ENCODE measurements around the gene RAD9A. TPM values are rescaled to one million over a fixed set of nuclear protein-coding genes. Genes with fewer than 3 reads are reported as not detected.
A peak's percentile ranks its signal among the peaks of the same experiment; 100 is the strongest.

RAD9A gene
- total and polyA plus RNA-seq, 2 experiments from 2014 or later: 3.9 to 4.6 TPM

DNA sequence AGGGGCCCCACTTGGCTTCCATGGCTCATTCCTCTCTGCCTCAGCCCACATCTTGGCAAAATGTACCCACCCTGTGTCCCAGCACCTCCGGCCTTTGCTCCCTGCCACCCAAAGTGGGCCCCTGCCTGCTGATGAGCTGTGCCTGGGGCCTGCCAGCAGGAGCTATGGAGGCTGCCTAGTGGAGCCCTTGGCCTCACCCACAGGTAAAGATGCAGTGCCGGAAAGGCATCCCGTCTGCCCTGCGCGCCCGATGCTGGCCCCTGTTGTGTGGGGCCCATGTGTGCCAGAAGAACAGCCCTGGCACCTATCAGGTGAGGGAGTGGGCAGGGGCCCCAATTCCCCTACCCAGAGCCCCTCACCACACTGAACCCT lies 13.4 kb downstream of the RAD9A start:
- no peak overlapping the region for H3K4me3 ChIP-seq
- H3K27ac ChIP-seq: no peak overlapping the region
- no peak overlapping the region for H3K4me2 ChIP-seq (ENCODE audit: unreplicated experiment)
- H3K36me3 ChIP-seq (ENCODE audit: low read depth): no peaks in the 10 kb centered on the region
- no peak overlapping the region for H3K9ac ChIP-seq
- DNase-seq: no peak
- TF ChIP-seq EZH2 (IDR thresholded peaks at IDR 0.05; ENCODE audit: insufficient read depth, poor library complexity, severe bottlenecking) (no peak), EZH2phosphoT487 (IDR thresholded peaks at IDR 0.05; ENCODE audit: insufficient read depth, low read depth) (no peak)
- WGBS, 2 experiments (ENCODE audit: low coverage in 1 of 2, low lambda C conversion rate in 2 of 2, missing lambda C conversion rate in 2 of 2): 89 to 93% methylated on average over 6 of the region's 6 CpGs
- no peaks in the 10 kb centered on the region for H3F3A ChIP-seq (ENCODE audit: insufficient read depth)
- no peaks in the 10 kb centered on the region for H4K20me1 ChIP-seq (ENCODE audit: insufficient read depth)
- H3K27me3 ChIP-seq (replicated peaks; ENCODE audit: insufficient read depth): peaks cover 6% of the 10 kb centered on the region; the same call in 1 of the 2 replicates
- no peaks in the 10 kb centered on the region for H3K9me2 ChIP-seq (ENCODE audit: insufficient read depth)
- peaks cover 6% of the 10 kb centered on the region for H3K4me1 ChIP-seq (ENCODE audit: insufficient read depth)
- peaks cover 12% of the 10 kb centered on the region for H3K79me2 ChIP-seq (ENCODE audit: insufficient read depth)
- no peaks in the 10 kb centered on the region for H3K9me3 ChIP-seq (ENCODE audit: low read depth)
- H2AFZ ChIP-seq: no peak overlapping the region
- in situ Hi-C loops (cut with MboI): no loop called here

DNA sequence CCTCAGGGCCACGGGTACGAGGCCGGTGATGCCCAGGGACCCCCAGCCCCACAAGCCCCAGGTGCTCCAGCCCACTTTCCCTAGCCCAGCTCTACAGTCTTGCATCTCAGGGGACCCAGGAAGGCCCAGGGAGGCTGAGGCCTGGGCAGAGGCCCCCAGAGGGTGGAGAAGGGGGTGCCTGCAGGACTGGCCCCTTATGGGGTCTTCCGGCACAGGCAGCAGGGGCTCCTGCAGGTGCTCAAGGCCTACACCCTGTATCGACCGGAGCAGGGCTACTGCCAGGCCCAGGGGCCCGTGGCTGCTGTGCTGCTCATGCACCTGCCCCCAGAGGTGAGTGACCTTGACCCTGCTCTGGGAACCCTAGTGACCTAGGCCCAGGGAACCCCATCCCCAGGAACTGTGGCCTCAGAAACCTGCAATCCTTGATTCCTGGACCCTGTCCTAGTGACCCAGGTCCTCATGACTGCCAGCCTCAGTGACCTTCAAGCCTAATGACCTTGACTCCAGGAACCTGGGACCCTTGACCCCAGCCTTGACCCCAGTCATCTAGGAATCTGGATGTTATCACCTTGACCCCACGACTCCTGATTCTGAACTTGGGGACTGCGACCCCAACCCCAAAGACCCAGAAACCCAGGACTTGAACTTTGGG lies 14.0 kb downstream of the RAD9A start:
- Histone ChIP-seq H2AFZ (no peak overlapping the region), H3F3A (ENCODE audit: insufficient read depth) (no peaks in the 10 kb centered on the region), H3K9ac (no peak overlapping the region), H3K36me3 (ENCODE audit: low read depth) (no peaks in the 10 kb centered on the region), H3K9me2 (ENCODE audit: insufficient read depth) (no peaks in the 10 kb centered on the region), H3K4me2 (ENCODE audit: unreplicated experiment) (no peak overlapping the region), H3K9me3 (ENCODE audit: low read depth) (no peaks in the 10 kb centered on the region), H3K27me3 (replicated peaks; ENCODE audit: insufficient read depth) (peaks cover 9% of the 10 kb centered on the region; the same call in 1 of the 2 replicates), H3K27ac (no peak overlapping the region), H4K20me1 (ENCODE audit: insufficient read depth) (no peaks in the 10 kb centered on the region), H3K4me1 (ENCODE audit: insufficient read depth) (peaks cover 6% of the 10 kb centered on the region), H3K4me3 (no peak overlapping the region), H3K79me2 (ENCODE audit: insufficient read depth) (peaks cover 6% of the 10 kb centered on the region)
- no peak for TF ChIP-seq EZH2phosphoT487 (IDR thresholded peaks at IDR 0.05; ENCODE audit: insufficient read depth, low read depth)
- no peak for DNase-seq
- in situ Hi-C loops (cut with MboI): no loop called here
- 79 to 84% methylated on average over 9 of the region's 9 CpGs for WGBS, 2 experiments (ENCODE audit: low coverage in 1 of 2, low lambda C conversion rate in 2 of 2, missing lambda C conversion rate in 2 of 2)

DNA sequence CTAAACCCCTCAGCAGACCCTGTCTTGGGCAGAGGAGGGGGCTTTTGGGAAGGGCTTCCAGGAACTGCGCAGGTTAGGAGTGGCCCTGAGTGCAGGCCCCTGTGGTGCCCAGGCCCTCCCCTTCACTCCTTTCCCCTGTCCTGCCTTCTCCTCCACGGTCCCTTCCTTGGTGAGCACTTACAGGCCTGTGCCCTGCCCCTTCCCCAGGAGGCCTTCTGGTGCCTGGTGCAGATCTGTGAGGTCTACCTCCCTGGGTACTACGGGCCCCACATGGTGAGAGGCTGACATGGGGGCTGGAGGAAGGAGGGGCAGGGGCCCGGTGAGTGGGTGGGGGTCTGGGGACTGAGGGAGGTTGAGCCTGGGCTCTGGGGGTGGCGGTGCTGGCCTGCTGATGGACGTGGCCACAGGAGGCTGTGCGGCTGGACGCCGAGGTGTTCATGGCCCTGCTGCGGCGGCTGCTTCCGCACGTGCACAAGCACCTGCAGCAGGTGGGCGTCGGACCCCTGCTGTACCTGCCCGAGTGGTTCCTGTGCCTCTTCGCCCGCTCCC lies 14.7 kb downstream of the RAD9A start:
- no peaks in the 10 kb centered on the region for H4K20me1 ChIP-seq (ENCODE audit: insufficient read depth)
- peaks cover 6% of the 10 kb centered on the region for H3K4me1 ChIP-seq (ENCODE audit: insufficient read depth)
- no peak overlapping the region for H3K27ac ChIP-seq
- H3K9ac ChIP-seq: no peak overlapping the region
- no peak for DNase-seq
- in situ Hi-C loops (cut with MboI): no loop called here
- TF ChIP-seq EZH2 (IDR thresholded peaks at IDR 0.05; ENCODE audit: insufficient read depth, poor library complexity, severe bottlenecking) (no peak), EZH2phosphoT487 (IDR thresholded peaks at IDR 0.05; ENCODE audit: insufficient read depth, low read depth) (no peak)
- no peaks in the 10 kb centered on the region for H3K9me3 ChIP-seq (ENCODE audit: low read depth)
- H3F3A ChIP-seq (ENCODE audit: insufficient read depth): no peaks in the 10 kb centered on the region
- no peaks in the 10 kb centered on the region for H3K36me3 ChIP-seq (ENCODE audit: low read depth)
- H3K27me3 ChIP-seq (replicated peaks; ENCODE audit: insufficient read depth): peaks cover 15% of the 10 kb centered on the region; the same call in 1 of the 2 replicates
- no peaks in the 10 kb centered on the region; the same call in 1 of the 2 replicates for H3K79me2 ChIP-seq (ENCODE audit: insufficient read depth)
- H3K9me2 ChIP-seq (ENCODE audit: insufficient read depth): no peaks in the 10 kb centered on the region
- no peak overlapping the region for H2AFZ ChIP-seq
- WGBS, 2 experiments (ENCODE audit: low coverage in 1 of 2, low lambda C conversion rate in 2 of 2, missing lambda C conversion rate in 2 of 2): 67 to 69% methylated on average over 11 to 18 of the region's 18 CpGs
- no peak overlapping the region for H3K4me3 ChIP-seq
- H3K4me2 ChIP-seq (ENCODE audit: unreplicated experiment): no peak overlapping the region

DNA sequence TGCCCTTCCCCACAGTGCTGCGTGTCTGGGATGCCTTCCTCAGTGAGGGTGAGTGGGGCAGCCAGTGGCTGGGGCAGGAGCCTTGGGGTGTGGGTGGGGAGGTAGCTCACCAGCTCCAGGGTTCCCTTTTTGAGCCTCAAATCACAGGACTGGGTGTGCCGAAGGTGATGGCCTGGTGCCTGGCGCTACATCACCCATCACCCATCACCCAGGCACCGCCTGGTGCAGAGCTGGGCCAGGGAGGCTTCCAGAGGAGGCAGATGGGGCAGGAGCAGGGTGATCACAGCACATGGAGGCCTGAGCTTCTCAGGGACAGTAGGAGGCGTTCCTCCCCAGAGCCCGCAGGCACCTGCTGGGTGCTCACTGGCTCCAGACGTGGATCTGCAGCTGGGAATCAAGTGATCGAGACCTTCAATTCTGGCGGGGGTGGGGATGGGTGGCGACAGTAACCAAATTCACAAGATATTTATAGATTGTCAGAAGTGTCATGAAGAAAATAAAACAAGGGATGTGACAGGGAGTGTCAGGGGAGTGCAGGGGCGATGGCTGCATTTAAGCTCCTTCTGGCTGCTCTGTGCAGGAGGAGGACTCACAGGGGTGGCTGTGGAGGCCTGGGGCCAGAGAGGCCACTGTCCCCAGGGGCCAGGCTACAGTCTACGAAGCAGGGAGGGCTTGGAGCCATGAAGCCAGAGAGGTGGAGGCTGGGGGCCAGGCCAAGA lies 15.3 kb downstream of the RAD9A start:
- H3K79me2 ChIP-seq (ENCODE audit: insufficient read depth): no peaks in the 10 kb centered on the region
- in situ Hi-C loops (cut with MboI): no loop called here
- peak; percentile 28 for DNase-seq
- WGBS, 2 experiments (ENCODE audit: low coverage in 1 of 2, low lambda C conversion rate in 2 of 2, missing lambda C conversion rate in 2 of 2): 17 to 26% methylated on average over 12 of the region's 12 CpGs
- no peaks in the 10 kb centered on the region for H3K9me3 ChIP-seq (ENCODE audit: low read depth)
- H3K4me3 ChIP-seq: no peak overlapping the region
- H3K9me2 ChIP-seq (ENCODE audit: insufficient read depth): no peaks in the 10 kb centered on the region
- TF ChIP-seq EZH2phosphoT487 (IDR thresholded peaks at IDR 0.05; ENCODE audit: insufficient read depth, low read depth): no peak
- TF ChIP-seq EZH2 (IDR thresholded peaks at IDR 0.05; ENCODE audit: insufficient read depth, poor library complexity, severe bottlenecking): no peak
- H3K4me1 ChIP-seq (ENCODE audit: insufficient read depth): peaks cover 4% of the 10 kb centered on the region
- no peak overlapping the region for H3K4me2 ChIP-seq (ENCODE audit: unreplicated experiment)
- H3K27ac ChIP-seq: no peak overlapping the region
- H3K36me3 ChIP-seq (ENCODE audit: low read depth): no peaks in the 10 kb centered on the region
- no peak overlapping the region for H3K9ac ChIP-seq
- H4K20me1 ChIP-seq (ENCODE audit: insufficient read depth): no peaks in the 10 kb centered on the region
- H3K27me3 ChIP-seq (replicated peaks; ENCODE audit: insufficient read depth): peaks cover 22% of the 10 kb centered on the region
- H3F3A ChIP-seq (ENCODE audit: insufficient read depth): no peaks in the 10 kb centered on the region
- H2AFZ ChIP-seq: no peak overlapping the region

All from GM23248 (cell line).